Hepatic stellate cell (primary cell): ENCODE data around the gene OR8B2.
"Not testable (repeated sequence)": the region's sequence is repeated elsewhere in the genome, so short reads cannot be mapped to it uniquely, and the experiment has no call there.

Source experiments
- DNase-seq: peaks from one replicate; pipeline ENCODE4 v3.0.0; 2011; ENCODE audit warnings: low spot score

Gene OR8B2, protein sequence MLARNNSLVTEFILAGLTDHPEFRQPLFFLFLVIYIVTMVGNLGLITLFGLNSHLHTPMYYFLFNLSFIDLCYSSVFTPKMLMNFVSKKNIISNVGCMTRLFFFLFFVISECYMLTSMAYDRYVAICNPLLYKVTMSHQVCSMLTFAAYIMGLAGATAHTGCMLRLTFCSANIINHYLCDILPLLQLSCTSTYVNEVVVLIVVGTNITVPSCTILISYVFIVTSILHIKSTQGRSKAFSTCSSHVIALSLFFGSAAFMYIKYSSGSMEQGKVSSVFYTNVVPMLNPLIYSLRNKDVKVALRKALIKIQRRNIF

DNA sequence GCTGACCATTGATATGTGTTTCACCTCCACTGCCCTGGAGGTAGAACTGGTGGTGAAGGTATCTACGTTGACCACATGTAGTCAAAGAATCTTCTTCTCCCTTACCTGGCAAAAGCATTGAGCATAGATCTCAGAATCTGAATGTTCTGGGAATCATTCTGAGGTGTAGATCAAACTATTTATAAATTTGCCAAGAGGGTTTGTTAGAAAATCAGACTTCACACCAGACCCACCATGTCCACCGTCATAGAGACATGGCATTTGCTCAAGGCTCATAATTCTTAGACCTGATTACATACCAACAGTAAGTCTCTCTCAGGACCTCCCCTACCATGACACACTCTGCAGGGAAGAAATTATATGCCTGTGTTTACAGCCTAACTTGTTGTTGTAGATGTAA lies at the start of gene OR8B2:
Gene OR8B2 (minus strand): TSS at position 101 of the 400 bp plus-strand sequence. CDS start 1,156 bp downstream, outside the sequence.
- no peak for DNase-seq

DNA sequence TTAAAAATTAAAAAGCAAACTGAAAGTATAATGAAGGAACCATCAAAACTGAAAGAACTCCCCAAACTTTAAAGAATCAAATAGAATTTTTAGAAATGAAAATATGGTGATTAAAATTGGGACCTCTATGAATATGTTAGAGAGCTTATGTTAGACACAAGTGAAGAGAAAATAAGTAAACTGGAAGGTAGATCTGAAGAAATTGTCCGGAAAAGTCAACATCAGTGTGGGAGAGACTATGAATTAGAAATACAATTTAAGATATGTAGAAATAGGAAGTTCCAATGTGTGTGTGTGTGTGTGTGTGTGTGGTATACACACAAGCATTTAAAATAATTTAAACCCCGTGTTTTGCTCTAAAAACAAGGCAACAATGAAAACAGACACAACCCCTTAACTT lies 45.3 kb upstream of the OR8B2 start:
- DNase-seq, result no peak

GRCh38 chr11:124424384-124424921 lies 40.2 kb upstream of the OR8B2 start, which contains the start of gene OR8B4:
Gene OR8B4 (minus strand): TSS chr11:124424871. CDS start chr11:124424871, 0 bp downstream.
- DNase-seq, result no peak

GRCh38 chr11:124421043-124421442 lies 36.7 kb upstream of the OR8B2 start:
- no peak for DNase-seq

DNA sequence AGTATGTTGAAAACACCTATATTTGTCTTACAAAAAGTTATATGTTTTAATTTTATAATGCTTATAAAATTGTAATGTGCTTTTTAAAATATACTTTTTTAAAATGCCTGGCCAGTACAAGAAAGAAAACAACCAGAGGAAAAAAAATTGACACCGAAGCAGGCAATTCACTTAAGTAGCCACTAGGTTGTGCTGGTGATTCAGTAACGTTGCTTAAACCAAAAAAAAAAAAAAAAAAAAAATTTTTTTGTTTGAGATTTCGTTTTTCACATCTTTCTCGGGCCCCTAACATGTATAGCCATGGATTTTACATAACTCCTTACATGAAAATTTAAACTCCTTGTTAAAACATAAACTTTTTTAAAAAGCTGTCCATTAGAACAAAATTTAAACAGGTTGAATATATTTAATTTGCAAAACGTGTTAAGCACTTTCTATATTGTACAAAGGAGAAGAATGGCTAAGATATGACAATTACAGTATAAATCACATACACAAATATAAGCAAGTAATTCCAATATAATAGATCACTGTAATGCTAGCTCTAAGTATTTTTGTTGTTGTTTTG lies 31.1 kb upstream of the OR8B2 start:
- peak; percentile 15 for DNase-seq

DNA sequence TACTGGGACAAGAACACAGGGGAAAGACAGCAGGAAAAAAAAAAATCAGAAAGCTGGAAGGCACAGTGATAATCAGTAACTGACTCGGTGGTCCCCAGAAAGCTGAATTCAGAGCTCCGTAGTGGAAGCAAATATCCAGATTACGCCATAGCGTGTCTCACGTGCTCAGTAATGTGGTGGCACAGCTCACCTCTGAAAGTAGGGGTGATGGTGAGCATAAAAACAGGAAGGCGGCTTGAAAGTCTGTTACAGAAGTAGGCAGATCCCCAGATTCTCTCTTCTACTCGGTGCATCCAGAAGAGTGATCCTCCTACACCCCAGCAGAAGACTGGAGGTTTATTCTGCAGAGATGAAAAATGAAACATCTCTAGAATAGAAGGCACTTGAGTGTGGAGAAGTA lies 25.6 kb upstream of the OR8B2 start:
- no peak for DNase-seq

DNA sequence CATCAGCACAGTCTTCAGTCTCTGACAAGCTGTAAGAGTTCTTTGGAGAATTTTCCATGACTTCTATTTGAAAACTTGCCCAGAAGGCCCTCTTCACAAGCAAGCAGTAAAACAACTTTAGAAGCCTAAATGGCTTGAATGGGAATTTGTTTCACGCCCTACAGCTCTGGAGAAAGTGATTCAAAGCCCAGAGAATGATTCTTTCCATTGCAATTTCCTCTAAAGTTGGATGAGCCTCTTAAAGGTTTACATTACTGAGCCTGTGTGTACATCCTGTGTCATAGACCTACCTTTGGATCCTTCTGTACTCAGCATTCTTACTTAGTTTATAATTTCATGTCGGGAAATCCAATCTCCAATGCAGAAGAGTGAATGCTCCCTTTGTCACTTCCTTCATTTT lies 21.3 kb upstream of the OR8B2 start:
- no peak for DNase-seq

- DNase-seq, result not testable (repeated sequence)
Measured at GRCh38 chr11:124403186-124403585, 18.9 kb upstream of the OR8B2 start.

DNA sequence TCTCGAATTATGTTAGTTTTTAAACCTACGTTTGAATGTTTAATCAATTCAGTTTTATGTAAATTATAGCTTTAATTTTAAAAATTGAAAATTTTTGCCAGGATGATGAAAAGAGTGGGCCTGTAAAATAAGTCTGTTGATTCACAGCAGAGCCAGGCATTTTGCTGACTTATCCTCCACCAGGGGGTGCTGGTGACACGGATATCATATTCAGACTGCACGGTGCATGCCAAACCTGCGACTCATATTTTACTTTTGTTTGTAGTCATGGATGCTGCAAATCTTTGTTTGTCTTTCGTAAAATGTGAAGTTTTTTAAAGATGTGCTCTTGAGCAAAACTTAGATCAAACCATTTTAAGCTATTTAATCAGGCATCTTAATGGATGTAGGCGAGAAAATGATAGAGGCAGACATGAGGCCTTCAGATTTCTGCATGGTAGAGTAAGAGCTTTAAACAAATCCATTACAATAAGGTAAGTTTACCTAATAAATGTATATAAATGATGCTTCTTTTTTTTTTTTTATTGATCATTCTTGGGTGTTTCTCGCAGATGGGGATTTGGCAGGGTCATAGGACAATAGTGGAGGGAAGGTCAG lies 18.1 kb upstream of the OR8B2 start:
- DNase-seq, result peak; percentile 58

DNA sequence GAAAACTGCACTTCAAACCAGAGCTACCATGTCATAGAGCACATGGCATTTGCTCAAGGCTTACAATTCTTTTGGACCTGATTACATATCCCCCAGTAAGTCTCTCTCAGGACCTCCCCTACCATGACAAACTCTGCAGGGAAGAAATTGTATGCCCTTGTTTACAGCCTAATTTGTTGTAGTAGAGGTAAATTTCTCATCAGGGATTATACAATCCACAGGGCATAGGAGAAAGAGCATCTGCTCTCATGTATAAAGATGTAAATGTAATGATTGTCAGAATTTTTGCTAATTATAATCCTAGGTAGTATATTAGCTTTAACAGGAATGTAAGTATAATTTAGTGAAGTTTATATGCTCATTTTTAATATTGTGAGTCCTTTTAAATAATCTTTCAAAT lies 14.6 kb upstream of the OR8B2 start, which contains the start of gene OR8B3:
Gene OR8B3 (minus strand): TSS at position 101 of the 400 bp plus-strand sequence. CDS start 1,673 bp downstream, outside the sequence.
- DNase-seq, result no peak

GRCh38 chr11:124396847-124397246 lies 12.5 kb upstream of the OR8B2 start:
- not testable (repeated sequence) for DNase-seq

DNA sequence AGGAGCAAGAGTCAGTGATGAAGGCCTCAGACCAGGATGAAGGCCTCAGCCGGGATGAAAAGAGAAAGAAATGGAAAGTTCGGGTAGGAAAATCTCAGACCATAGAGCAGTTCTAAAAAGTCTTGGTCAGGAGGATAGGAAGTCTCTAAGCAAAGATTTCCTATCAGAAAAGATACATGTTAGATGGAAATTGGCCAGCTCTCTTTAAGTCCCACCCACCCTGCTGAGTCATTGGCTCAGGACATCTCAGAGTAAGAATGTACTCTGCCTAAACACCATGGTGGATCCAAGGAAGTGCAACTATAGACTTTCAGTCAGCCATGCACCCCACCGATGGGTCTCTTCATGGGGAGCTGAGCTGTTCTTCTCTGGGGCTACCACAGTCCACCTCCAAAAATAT lies 10.1 kb upstream of the OR8B2 start:
- DNase-seq, result no peak

- DNase-seq, result not testable (repeated sequence)
Measured at GRCh38 chr11:124382857-124383256, 1.4 kb downstream of the OR8B2 start.

DNA sequence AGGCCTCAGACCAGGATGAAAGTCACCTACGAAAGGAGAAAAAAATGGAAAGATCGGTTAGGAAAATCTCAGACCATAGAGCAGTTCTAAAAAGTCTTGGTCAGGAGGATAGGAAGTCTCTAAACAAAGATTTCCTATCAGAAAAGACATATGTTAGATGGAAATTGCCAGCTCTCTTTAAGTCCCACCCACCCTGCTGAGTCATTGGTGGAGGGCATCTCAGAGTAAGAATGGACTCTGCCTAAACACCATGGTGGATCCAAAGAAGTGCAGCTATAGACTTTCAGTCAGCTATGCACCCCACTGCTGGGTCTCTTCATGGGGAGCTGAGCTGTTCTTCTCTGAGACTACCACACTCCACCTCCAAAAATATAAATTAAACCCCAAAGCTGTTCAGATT lies 3.7 kb downstream of the OR8B2 start:
- DNase-seq, result no peak

DNA sequence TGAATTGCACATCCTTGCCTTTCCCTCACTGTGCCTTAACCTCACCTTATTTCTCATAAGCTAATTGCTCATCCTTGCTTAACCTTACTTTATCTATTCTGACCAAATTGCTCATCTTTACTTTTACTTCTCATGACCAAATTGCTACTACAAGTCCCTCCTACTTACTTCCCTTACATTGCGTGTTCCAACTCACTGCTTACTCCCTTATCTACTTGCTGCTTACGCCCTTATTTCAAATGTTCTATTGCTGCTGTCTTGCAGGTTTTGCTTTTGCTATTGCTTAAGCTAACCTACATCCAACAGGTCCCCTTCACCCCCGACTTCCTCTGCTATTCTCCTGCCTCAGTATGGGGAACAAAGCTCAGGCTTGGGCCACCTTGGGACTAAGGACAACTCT lies 8.0 kb downstream of the OR8B2 start:
- DNase-seq, result no peak

DNA sequence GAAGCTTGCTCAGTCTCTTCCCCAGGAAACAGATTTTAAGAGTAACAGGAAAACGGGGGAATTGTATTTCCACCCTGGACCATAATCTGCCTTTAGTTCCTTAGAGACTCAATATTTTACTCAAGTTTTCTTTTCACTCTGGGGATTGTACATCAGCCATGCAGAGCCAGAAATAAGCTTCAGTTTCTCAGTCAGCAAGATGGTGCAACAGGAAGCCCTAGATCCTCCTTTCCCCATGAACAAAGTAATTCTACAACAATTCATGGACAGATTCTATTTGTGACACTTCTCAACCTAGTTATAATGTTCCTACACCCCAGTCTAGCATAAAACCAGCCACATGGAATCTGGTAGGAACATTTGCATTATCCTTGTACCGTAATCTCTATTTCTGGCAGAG lies 24.7 kb downstream of the OR8B2 start:
- no peak for DNase-seq

DNA sequence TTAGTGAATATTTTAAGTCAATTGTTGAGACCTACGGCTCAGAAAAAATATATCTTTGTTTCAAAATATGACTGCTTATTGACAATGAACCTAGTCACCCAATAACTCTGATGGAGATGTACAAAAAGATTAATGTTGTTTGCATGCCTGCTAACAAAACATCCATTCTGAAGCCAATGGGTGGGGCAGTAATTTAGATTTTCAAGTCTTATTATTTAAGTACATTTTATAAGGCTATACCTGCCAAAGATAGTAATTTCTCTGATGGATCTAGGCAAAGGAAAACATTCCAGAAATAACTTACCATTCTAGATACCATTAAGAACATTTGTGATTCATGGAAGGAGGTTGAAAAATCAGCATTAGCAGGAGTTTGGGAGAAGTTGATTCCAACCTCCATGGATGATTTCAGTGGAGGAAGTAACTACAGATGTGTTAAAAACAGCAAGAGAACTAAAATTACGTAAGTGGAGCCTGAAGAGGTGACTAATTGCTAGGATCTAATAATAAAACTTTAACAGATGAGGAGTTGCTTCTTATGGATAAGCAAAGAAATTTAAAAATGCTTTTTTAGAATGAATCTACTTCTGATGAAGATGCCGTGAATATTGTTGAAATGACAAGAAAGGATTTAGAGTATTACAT lies 37.9 kb downstream of the OR8B2 start:
- no peak for DNase-seq

DNA sequence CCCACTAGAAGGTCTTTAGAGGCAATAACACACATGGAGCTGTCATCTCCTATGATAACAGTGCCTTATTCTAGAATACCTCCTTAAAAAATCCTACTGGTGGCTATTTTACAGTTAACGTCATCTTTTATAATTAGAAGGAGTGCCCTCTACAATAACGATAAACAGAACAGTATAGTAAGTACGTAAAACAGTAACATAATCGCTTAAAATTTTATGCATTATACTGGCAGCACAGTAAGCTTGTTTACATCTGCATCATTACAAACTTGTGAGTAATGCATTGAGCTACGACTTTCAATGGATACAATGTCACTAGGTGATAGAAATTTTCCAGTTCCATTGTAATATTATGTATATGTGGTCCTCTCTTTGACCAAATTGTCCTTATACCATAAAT lies 40.0 kb downstream of the OR8B2 start:
- no peak for DNase-seq

DNA sequence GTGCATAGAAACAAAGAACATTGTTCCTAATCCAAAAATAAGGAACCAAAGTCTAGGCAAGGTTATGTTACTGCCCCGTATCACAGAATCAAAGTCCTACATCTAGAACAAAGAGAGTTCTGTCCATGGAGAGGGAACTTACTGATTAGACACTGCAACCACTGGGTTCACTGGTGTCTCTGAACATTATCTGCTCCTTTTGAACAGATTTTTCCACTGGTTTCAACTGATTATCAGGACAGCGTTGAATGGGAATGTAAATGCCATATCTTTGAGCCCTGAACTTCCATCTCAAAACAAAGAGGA lies 44.2 kb downstream of the OR8B2 start:
- no peak for DNase-seq

- DNase-seq, result no peak
Measured at GRCh38 chr11:124339396-124340141, 44.7 kb downstream of the OR8B2 start.
